Measurements from ENCODE around the gene RAPGEF6. TPM values are rescaled to one million over a fixed set of nuclear protein-coding genes. Genes with fewer than 3 reads are reported as not detected.

RAPGEF6 gene
- total and polyA plus RNA-seq, 9 of the 15 experiments (the other 6 are each of a cell fraction or from before 2014, with no cell fraction given), result 2.7 to 23.4 (median 12.7) TPM

DNA sequence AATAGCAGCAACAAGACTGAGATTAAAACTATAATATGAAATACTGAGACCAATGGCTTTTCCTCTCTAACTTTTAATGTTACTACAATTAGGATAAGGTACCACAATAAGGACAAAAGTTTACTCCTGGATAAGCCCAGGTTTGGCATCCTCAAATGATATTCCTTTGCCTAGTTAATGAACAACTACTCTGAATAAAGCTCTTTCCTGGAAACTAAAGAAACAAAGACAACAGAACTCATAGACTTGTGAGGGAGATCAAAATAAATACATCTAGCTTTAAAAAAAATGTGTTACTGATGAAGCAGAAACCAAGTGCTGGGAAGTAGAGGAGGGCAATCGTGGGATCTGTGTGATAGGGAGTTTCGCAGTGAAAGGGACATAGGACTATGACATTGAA, 19.3 kb upstream of the RAPGEF6 start:
- ChIA-PET POLR2A (interaction anchor here (0.6 kb wide), 1 partner anchor 143 kb away, joined by 3 read pairs; the partner anchor contains the start of gene FNIP1), CTCF (ENCODE audit: low intra/inter-chr PET ratio) (no interaction called here)
- Histone ChIP-seq H3K4me3 (no peak overlapping the region), H3K4me2 (ENCODE audit: insufficient read depth, low read length) (no peak overlapping the region), H3K4me1 (replicated peaks in 1 of 2; ENCODE audit: control insufficient read depth in 2 of 2, insufficient read depth in 2 of 2, low read length in 2 of 2) (peaks cover 0 to 2% of the 10 kb centered on the region in 2 experiments; a peak in 1 of 5 replicates), H3K27me3 (ENCODE audit: control insufficient read depth in 2 of 2, insufficient read depth in 2 of 2, low read length in 2 of 2) (no peaks in the 10 kb centered on the region), H3K9me1 (ENCODE audit: control insufficient read depth, insufficient read depth, low read length) (no peaks in the 10 kb centered on the region), H3K9me3 (replicated peaks; ENCODE audit: control insufficient read depth, insufficient read depth, low read depth, low read length) (no peaks in the 10 kb centered on the region), H3K79me2 (ENCODE audit: control insufficient read depth, insufficient read depth, low read length) (0 out of 3 replicates have a peak, but pooled peaks cover 2% of the 10 kb centered on the region), H3K9ac (ENCODE audit: insufficient read depth in 1 of 2, low read depth in 2 of 2, low read length in 2 of 2) (no peak overlapping the region), H4K20me1 (replicated peaks; ENCODE audit: control insufficient read depth, insufficient read depth, low read length) (no peaks in the 10 kb centered on the region), H3K27ac (ENCODE audit: extremely low read depth, low read depth, low read length) (no peak overlapping the region), H2AFZ (ENCODE audit: low read depth, low read length) (no peak overlapping the region), H3K36me3 (ENCODE audit: control insufficient read depth, insufficient read depth, low read length) (peaks cover 68% of the 10 kb centered on the region)
- intact Hi-C loops (cut with micrococcal nuclease), result no loop called here
- BruUV-seq (replicated peaks), result no TSS peak
- in situ Hi-C loops (cut with MboI), result no loop called here
- ATAC-seq (no peak), FAIRE-seq (no peak), DNase-seq (ENCODE audit: extremely low read depth in 1 of 4, low spot score in 3 of 4) (no peak)
- 84% methylated on average over 2 of the region's 2 CpGs for WGBS (ENCODE audit: insufficient coverage, low coverage, missing lambda C conversion rate)
- TF ChIP-seq DACH1 (IDR thresholded peaks at IDR 0.05; ENCODE audit: partially characterized antibody) (no peak), E2F1 (CRISPR knock-in tag; IDR thresholded peaks at IDR 0.05) (no peak), NCOA1 (IDR thresholded peaks at IDR 0.05; ENCODE audit: low read depth) (no peak), E2F5 (CRISPR knock-in tag; IDR thresholded peaks at IDR 0.05) (no peak), HNRNPK (IDR thresholded peaks at IDR 0.05; ENCODE audit: low read depth, low read length, poor library complexity, severe bottlenecking) (no peak), OTX1 (CRISPR knock-in tag; IDR thresholded peaks at IDR 0.05) (no peak), CTBP1 (IDR thresholded peaks at IDR 0.05; ENCODE audit: borderline replicate concordance) (no peak), SRF (CRISPR knock-in tag; IDR thresholded peaks at IDR 0.05) (no peak), CC2D1A (IDR thresholded peaks at IDR 0.05) (no peak), ZBTB17 (CRISPR knock-in tag; IDR thresholded peaks at IDR 0.05) (no peak), ATF7 (IDR thresholded peaks at IDR 0.05) (no peak), CEBPB (tag; IDR thresholded peaks at IDR 0.05) (no peak), ZC3H4 (CRISPR knock-in tag; IDR thresholded peaks at IDR 0.05; ENCODE audit: borderline replicate concordance) (no peak)

All from K562 (cell line).